SK-MEL-5 (cell line): ENCODE results near the gene TPMT. TPM values are rescaled to one million over a fixed set of nuclear protein-coding genes. Genes with fewer than 3 reads are reported as not detected.
"Not testable (repeated sequence)": the region's sequence is repeated elsewhere in the genome, so short reads cannot be mapped to it uniquely, and the experiment has no call there.

Source experiments
- DNase-seq: peaks from one replicate; pipeline ENCODE4 v3.0.0-alpha.2; 2016; ENCODE audit warnings: low read depth, low spot score
- in situ Hi-C: cut with HindIII; loops from 2 replicates; pipeline ENCODE4 v1.10.0; 2016; ENCODE audit warnings: low sequenced_read_pairs, high pct_unique_total_duplicates, low pct_unique_long_range_greater_than_20kb
- total RNA-seq: library from RNA; depleted of rRNA; stranded (reverse); fragments of >200 nt; shearing (Covaris generic); gene quantifications from 2 replicates; pipeline ENCODE4 v1.2.3, GENCODE V29; 2014

Gene TPMT
- total RNA-seq, 1 experiment from 2014 or later, result 40.6 TPM

GRCh38 chr6:18165751-18166150, 10.9 kb upstream of the TPMT start:
- no peak for DNase-seq
- in situ Hi-C loops, result no loop called here

- no peak for DNase-seq
- in situ Hi-C loops, result no loop called here
Observed at GRCh38 chr6:18162401-18162800, 7.5 kb upstream of the TPMT start.

GRCh38 chr6:18161431-18161830, 6.6 kb upstream of the TPMT start:
- in situ Hi-C loops, result no loop called here
- no peak for DNase-seq

GRCh38 chr6:18160911-18161310, 6.0 kb upstream of the TPMT start:
- no peak for DNase-seq
- in situ Hi-C loops, result no loop called here

- peak; percentile 53 for DNase-seq
- in situ Hi-C loops, result no loop called here
Observed at GRCh38 chr6:18155864-18156421, 1.1 kb upstream of the TPMT start.

GRCh38 chr6:18155150-18155863, 430 bp upstream of the TPMT start, which contains the start of gene KDM1B:
KDM1B (plus strand) TSS chr6:18155422; CDS start chr6:18159896, 4,474 bp downstream.
- DNase-seq, result peak; percentile 99
- in situ Hi-C loops, result no loop called here

- no peak for DNase-seq
- in situ Hi-C loops, result no loop called here
Observed at GRCh38 chr6:18153311-18153703, 1.6 kb downstream of the TPMT start.

GRCh38 chr6:18151801-18152200, 3.1 kb downstream of the TPMT start:
- DNase-seq, result peak; percentile 64
- in situ Hi-C loops, result no loop called here

- in situ Hi-C loops, DNase-seq: not testable (repeated sequence)
Observed at GRCh38 chr6:18151391-18151790, 3.5 kb downstream of the TPMT start.

- in situ Hi-C loops, result no loop called here
- DNase-seq, result peak; percentile 85
Observed at GRCh38 chr6:18148304-18149025, 6.4 kb downstream of the TPMT start.

- in situ Hi-C loops, result no loop called here
- DNase-seq, result no peak
Observed at GRCh38 chr6:18147616-18148015, 7.3 kb downstream of the TPMT start.

GRCh38 chr6:18147160-18147559, 7.7 kb downstream of the TPMT start:
- in situ Hi-C loops, result no loop called here
- DNase-seq, result no peak

- DNase-seq, result no peak
- in situ Hi-C loops, result no loop called here
Observed at GRCh38 chr6:18142591-18142861, 12.4 kb downstream of the TPMT start.

GRCh38 chr6:18141805-18142590, 12.9 kb downstream of the TPMT start:
- DNase-seq, result no peak
- in situ Hi-C loops, result no loop called here

- in situ Hi-C loops, result no loop called here
- no peak for DNase-seq
Observed at GRCh38 chr6:18139935-18140621, 14.8 kb downstream of the TPMT start.

- in situ Hi-C loops, result no loop called here
Observed at GRCh38 chr6:18138906-18139305, 16.0 kb downstream of the TPMT start.

GRCh38 chr6:18136260-18136659, 18.6 kb downstream of the TPMT start:
- in situ Hi-C loops, result no loop called here
- no peak for DNase-seq

More at GRCh38 chr6:18138906-18139305, 16.0 kb downstream of the TPMT start:
- peak; percentile 52 for DNase-seq

GRCh38 chr6:18135171-18135570, 19.7 kb downstream of the TPMT start:
- DNase-seq, result no peak
- in situ Hi-C loops, result no loop called here
